A172 (cell line): Measurements from ENCODE around the gene APIP. TPM values are rescaled to one million over a fixed set of nuclear protein-coding genes. Genes with fewer than 3 reads are reported as not detected.

Experiments
- DNase-seq: peaks from one replicate; pipeline ENCODE4 v3.0.0-alpha.2; 2015; ENCODE audit warnings: low spot score
- total RNA-seq: library from RNA; depleted of rRNA; stranded (reverse); fragments of >200 nt; shearing (Covaris generic); gene quantifications from 2 replicates; pipeline ENCODE4 v1.2.3, GENCODE V29; 2014

APIP gene
- total RNA-seq, 1 experiment from 2014 or later: 91.1 TPM

- DNase-seq: no peak
Observed at GRCh38 chr11:34887260-34887659, 28.9 kb downstream of the APIP start.

- no peak for DNase-seq
Observed at GRCh38 chr11:34886609-34887008, 29.6 kb downstream of the APIP start.

DNA sequence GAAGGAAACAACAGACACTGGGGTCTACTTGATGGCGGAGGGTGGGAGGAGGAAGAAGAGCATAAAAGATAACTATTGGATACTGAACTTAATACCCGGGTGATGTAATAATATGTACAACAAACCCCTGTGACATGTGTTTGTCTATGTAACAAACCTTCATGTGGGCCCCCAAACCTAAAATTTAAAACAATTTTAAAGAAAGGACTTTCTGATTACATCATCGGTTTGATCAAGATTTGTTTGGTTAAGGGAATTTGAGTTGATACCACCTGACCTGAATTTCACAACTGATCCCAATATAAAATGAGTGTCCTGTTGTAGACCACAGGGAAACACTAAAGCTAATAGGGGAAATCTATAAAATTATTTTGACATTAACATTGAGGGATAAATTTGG is 34.3 kb downstream of the APIP start:
- DNase-seq: no peak

DNA sequence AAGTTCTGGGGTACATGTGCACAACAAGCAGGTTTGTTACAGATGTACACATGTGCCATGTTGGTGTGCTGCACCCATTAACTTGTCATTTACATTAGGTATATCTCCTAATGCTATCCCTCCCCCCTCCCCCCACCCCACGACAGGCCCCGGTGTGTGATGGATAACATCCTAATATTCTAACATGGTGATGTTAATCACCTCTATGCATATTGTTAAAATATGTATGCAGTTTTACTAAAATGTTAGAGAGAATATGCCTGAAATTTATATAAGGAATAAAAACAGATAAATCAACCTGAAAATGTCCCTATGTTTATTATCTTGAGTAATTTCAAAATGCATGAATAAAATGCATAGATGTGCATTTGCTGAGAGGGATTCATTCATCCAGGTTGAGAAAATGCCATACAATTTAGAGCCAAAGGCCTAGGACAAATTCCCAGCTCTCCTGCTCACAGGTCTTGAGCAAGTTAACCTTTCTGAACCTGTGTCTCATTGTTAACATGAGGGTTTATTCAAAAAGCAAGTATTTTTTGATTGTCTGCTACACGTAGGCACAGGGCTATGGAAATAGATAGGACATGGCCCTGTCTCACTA is 38.7 kb downstream of the APIP start:
- DNase-seq: no peak

GRCh38 chr11:34874202-34874601 is 42.0 kb downstream of the APIP start:
- DNase-seq: no peak

DNA sequence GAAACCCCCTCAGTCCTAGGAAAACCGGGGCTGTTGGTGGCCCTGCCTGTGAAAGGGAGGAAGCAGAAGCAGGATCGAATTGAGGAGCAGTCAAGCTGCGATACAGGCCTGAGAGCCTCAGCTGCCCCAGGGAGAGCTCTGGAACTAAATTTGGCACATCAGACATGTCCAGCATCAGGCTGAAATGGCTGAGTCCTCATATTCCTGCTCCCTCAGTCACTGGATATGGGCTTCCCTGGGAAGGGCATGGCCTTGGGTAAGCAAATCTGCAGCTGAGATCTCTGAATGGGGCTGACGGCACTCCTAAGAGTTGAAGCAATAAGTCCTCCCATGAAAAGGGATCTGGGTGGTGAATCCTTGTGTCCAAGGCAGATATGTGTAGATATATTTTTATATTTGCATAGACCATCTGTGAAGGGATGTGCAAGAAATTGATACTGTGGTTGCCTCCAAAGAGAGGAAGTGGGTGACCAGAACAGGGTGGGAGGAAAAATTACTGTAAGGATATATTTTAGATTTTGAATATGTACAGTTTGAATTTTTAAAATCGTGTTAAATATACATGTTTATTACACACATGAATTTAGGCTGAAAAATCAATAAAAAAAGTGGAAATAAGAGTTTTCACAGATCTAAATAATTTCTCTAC is 45.5 kb downstream of the APIP start:
- no peak for DNase-seq

- no peak for DNase-seq
Observed at GRCh38 chr11:34869425-34869824, 46.8 kb downstream of the APIP start.

DNA sequence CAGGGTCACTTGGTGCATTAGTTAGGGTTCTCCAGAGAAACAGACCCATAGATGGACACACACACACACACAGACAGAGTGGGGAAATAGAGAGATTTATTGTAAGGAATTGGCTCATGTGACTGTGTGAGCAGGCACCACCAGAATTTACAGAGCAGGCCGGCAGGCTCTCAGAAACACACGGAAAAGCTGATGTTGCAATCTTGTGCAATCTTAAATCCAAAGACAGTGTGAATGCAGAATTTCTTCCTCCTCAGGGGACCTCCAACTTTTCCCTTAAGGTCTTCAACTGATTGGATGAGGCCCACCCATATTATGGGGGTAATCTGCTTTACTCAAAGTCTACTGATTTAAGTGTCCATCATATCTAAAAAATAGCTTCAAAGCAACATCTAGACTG is 49.8 kb downstream of the APIP start:
- no peak for DNase-seq

DNA sequence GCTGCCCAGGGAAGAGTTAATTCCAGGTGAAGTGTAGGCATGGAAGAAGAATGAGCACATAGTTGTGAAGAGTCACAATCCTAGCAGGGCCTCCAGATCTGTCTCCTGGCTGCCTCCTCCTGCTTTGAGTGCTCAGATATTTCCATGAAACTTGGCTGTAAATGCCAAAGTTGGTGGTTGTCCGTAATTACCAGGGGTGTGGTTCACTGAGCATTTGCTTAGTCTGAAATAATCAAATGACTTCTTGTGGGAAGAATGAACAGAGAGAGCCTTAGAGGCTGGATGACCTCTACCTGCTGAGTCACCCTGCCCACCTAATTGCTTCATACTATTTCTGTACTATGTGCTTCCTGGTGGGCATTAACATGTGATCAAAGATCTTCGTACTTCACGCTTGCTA is 50.9 kb downstream of the APIP start:
- no peak for DNase-seq

GRCh38 chr11:34864424-34864823 is 51.8 kb downstream of the APIP start:
- no peak for DNase-seq

- no peak for DNase-seq
Observed at GRCh38 chr11:34863048-34863447, 53.1 kb downstream of the APIP start.

DNA sequence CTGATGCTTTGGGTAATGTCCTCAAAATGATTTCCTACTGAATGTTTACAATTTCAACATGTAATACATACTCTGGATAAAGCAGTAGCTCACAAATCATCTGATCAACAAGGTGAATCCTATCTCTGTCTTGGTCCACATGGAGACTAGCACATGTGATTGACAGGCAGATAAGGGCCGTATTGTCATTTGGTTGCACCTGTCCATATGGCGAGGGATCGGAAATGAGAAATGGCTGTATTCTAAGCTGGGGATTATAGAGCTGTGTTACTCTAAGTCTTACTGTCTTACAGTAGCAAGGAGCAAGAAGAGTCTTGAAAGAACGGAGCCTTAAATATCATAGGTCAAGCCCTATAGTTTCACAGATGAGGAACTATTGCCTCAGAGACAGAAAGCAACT is 55.7 kb downstream of the APIP start:
- no peak for DNase-seq

DNA sequence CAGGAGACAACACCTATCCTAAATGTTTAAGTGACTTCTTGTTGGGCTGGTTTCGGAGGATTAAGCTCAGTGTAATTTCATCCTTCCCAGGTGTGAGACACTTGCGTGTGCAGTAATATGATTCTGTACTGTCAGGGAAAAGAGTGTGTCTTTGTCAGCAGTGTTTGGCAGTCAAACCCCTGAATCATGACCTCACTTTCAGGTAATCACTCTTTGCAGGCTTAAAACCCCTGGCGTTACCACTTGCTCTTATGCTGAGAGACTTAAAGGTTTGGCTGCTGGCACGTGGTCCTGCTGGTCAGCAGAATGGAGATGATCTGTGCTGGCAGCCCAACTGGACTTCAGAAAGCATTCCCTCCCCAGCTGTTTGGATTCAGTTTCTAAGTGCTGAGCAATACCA is 56.1 kb downstream of the APIP start:
- no peak for DNase-seq

DNA sequence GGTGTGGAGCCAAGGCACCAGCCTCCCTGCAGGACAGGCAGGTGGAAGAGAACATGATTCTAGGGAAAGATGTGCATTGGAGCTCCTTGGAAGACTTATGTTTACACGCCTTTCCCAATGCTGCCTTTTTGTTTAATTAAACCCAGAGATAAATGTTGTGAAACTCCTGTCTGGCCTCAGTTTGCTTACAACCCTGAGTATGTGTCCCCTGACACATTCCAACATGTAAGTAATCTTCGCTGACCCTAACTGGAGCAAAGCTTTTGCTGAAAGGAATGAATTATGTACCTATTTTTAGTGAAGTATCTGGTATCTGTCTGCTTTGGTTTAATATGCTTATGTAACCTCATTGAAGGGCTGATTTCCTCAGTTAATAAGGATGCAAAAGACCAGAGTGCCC is 56.7 kb downstream of the APIP start:
- DNase-seq: no peak

DNA sequence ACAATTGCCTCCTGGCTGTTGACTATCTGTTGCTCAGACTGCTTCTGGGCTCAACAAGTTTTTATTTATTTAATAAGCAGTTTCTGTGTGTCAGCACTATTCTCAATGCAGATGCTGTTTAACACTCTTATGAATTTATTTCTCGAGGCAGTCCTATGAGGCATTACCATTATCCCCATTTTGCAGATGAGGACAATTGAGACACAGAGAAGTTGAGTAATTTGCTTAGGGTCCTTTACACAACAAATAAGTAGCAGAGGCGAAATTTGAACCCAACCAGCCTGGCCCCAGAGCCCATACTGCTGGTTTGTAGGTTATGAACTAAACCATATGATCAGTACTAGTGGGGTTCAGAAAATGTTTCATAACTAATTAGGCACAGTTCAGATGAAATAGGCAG is 58.7 kb downstream of the APIP start:
- no peak for DNase-seq

DNA sequence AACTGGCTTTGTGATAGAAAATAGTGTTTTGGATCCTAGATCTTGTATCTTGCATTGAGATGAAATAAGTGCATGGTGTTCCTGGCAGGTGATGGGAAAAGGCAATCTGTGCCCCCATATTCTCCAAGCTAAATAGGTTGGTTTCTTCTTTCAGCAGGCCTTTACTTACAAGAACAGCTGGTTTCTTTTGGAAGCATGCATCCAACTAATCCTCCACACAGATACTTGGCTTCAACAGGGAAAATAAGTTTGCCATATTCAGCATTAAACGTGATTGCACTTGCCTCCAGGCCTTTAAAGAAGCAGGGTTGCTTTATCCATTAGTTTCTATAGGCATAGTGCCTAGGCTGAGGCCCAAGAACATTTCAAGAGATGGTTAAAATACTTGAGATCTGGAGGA is 59.9 kb downstream of the APIP start:
- no peak for DNase-seq

GRCh38 chr11:34855754-34856095 is 60.5 kb downstream of the APIP start:
- DNase-seq: no peak

DNA sequence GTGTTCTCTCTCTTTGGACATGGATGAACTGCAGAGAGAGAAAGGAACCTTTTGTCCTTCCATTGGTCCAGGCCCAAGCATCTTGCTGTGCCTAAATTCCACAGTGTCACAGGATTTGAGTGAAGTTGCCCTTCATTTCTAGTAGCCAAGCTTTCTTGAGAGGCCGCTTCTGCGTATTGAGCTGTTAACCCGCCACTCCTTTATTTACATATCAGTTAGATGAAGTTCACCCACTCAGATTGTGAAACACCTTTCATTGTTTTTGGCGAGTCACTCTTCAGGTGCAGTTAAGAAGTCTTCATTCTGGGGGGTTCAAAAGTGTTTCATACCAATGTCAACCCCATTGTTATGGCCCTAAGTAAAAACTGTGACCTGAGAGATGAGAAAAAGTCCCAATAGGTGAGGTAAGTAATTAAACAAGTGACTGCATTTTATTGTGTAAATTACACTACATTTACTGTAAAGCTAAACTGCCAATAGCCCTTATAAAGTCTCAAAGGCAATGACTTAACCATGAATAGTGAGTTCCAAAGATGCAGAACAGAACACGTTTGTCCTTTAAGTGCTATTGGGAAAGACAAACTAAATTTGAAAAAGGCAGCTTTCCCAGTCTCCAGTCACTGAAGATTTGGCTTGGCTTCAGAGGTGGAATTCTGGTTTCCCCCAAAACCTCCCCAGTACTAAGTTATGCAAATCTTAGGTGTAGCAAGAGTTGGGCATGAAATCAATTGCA is 61.0 kb downstream of the APIP start:
- DNase-seq: no peak

DNA sequence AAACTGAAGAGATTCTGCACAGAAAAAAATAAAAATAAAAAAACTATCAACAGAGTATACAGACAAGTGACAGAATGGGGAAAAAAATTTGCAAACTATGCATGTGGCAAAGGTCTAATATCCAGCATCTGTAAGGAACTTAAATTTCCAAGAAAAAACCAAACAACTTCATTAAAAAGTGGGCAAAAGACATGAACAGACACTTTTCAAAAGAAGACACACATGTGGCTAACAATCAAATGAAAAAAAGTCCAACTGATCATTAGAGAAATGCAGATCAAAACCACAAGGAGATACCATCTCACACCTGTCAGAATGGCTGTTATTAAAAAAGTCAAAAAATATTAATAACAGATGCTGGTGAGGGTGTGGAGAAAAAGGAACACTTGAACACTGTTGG is 64.3 kb downstream of the APIP start:
- DNase-seq: no peak

DNA sequence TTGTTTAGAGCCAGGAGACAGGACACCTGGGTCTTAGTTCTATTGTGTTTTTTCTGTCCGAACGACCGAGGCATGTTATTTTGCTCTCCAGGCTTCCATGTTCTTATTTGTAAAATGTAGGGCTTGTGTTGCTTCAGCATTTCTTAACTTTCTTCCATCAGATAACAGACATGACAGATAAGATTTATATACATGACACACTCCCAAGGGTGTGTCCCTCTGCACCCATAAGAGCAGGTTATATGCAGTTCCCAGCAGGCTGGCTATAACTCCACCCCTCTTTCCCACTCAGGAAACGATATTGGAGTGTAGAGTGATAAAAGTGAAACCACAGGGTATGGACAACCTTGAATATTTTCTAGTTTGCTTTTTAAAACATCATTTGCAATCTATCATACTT is 65.8 kb downstream of the APIP start:
- peak; percentile 77 for DNase-seq

DNA sequence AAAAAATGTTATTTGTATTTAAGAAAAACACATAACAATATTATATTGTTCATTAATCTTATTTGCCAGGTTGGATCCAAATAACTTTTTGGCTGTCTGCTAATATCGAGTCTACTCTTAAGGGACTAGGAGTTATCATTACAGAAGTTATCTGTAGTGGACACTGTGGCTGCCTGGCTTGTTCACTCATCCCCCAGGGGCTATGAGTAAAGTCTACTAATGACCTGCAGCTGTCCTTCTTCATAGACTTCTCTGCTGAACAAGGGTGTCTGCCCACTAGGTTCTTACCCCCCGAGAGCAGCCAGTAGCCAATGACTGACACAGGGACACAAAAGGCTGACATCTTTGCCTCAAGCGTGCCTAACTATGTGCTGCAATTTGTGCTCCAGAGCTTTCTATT is 69.7 kb downstream of the APIP start:
- DNase-seq: no peak

- DNase-seq: no peak
Observed at GRCh38 chr11:34844463-34845112, 71.6 kb downstream of the APIP start.

DNA sequence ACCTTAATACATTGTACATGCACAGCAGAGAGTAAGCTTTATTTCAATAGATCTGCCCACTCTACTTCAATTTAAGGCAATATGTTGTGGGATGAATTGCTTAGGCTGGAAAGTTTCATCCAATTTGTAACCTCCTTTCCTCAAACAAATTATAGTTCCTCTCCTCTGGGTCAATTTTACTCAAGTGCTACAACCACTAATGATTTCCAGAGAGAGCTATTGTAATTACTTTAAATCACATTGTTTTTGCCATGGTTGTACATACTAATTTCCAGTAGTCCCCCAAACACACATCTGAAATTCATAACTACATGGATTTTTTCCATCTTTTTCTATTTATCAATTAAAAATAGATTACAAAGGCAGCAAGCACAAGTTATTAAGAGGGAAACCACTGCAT is 72.9 kb downstream of the APIP start:
- DNase-seq: no peak
